OCI-LY3 (cell line): ENCODE measurements around the gene RAP1A.

Experiments
- EZH2phosphoT487 ChIP-seq: fragments of 200-600 bp; shearing (Covaris generic); IDR thresholded peaks from 2 replicates; pipeline ENCODE4 v1.6.1; 2018; ENCODE audit warnings: antibody characterized with exemption, mixed run types, low read depth
- TF ChIP-seq, protein P1 (sequence below): fragments of 200-600, 300-600 bp; sonication (generic); IDR thresholded peaks from 2 replicates; pipeline ENCODE4 v1.5.1; 2014; ENCODE audit warnings: antibody characterized with exemption, low read length, low read depth

DNA sequence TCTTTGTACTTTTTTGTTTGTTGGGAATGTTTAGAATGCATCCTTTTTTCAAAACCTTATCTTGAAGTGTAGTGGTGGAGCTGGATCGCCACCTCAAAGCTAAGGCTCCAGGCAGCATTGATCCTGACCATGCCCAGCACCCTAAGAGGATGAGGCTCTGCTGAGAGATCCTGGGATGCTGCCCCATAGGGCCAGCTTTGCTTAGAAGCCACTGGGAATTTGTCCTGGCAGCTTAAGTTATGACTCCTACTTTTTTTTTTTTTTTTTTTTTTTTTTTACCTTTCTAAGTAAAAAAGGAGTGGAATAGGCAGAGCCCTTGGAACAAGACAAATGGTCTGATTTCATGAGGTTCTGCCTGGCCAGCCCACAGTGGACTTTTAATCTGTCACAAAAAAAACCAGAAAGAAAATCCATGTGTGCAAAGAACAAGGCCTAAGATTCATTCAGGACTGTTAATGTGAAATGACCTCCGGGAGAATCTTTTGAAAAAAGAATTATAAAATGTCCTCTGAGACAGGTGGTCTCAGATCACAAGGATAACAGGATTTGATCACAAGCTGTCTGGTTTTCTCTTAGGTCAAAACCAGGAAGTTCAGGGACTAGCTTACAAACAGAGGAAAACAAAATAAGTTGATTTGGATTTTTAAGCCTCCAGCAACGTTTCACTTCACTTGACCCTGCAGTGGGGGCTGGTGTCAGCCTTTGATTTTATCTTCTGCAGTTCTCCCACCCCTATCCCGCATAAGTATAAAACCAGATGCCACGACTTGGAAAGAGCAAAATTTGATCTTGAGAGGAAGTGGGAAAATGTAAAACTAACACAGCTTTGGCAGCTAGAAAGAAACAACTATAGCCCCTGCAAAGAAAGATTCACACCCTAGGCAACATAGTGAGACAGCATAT, 25.9 kb upstream of the RAP1A start:
- TF ChIP-seq, protein P1, sequence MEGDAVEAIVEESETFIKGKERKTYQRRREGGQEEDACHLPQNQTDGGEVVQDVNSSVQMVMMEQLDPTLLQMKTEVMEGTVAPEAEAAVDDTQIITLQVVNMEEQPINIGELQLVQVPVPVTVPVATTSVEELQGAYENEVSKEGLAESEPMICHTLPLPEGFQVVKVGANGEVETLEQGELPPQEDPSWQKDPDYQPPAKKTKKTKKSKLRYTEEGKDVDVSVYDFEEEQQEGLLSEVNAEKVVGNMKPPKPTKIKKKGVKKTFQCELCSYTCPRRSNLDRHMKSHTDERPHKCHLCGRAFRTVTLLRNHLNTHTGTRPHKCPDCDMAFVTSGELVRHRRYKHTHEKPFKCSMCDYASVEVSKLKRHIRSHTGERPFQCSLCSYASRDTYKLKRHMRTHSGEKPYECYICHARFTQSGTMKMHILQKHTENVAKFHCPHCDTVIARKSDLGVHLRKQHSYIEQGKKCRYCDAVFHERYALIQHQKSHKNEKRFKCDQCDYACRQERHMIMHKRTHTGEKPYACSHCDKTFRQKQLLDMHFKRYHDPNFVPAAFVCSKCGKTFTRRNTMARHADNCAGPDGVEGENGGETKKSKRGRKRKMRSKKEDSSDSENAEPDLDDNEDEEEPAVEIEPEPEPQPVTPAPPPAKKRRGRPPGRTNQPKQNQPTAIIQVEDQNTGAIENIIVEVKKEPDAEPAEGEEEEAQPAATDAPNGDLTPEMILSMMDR = no peak
- TF ChIP-seq EZH2phosphoT487 = no peak
